Spleen (tissue), 7 donors: ENCODE measurements around the gene NRXN3.

Source experiments
- CTCF ChIP-seq, 11 experiments: fragments of 200-600 bp in 7 of 11; fragments of 450-650 bp in 4 of 11; sonication (generic) in 4 of 11; IDR thresholded peaks in 8 of 11; conservative IDR thresholded peaks in 3 of 11; 1 replicate in 7 of 11; 2 replicates in 4 of 11; pipeline versions ENCODE4 v1.4.0 to v1.8.0; 2016 to 2021; ENCODE audit warnings: antibody characterized with exemption in 11 of 11, inconsistent platforms in 4 of 11, mild to moderate bottlenecking in 1 of 11
- POLR2A ChIP-seq, 3 donors: fragments of 450-650 bp; IDR thresholded peaks; one replicate each; pipeline ENCODE4 v1.5.1; 2017; ENCODE audit warnings: antibody characterized with exemption in 3 of 3, mild to moderate bottlenecking in 1 of 3
- POLR2AphosphoS5 ChIP-seq, 3 donors: sonication (generic); formaldehyde crosslinking; IDR thresholded peaks; one replicate each; pipeline ENCODE4 v1.5.1; 2017; ENCODE audit warnings: antibody characterized with exemption in 3 of 3
- donor health status: DM: no; HTN: no; CAD: no; lungs with moderate emphysema.
- donor health status: DM: no; HTN: no; CAD: no.
- donor health status: DM: no; HTN: no; CAD: no.

DNA sequence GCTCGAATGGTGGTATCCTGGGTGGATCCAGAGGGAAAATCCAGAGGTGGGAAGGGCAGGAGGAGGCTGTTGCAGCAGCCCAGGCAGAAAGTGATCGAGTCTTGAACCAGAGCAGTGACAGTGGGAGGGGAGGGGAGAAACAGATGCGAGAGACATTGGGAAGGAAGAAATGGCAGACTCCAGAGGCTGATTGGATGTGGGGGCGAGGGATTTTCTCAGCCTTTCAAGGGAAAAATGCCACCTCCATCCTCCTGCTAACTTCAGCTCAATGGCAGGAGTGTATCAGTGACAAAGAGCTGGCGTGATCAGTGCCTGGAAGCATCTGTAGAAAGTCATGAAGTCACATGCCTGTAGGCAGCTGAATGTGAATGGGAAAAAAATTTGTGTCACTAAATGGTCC is 38.6 kb upstream of the NRXN3 start:
- TF ChIP-seq CTCF (IDR thresholded peaks at IDR 0.05 in 8 of 11, conservative IDR thresholded peaks at IDR 0.05 in 3 of 11), result no peak
- no peak for TF ChIP-seq POLR2A (IDR thresholded peaks at IDR 0.05)
- TF ChIP-seq POLR2AphosphoS5 (IDR thresholded peaks at IDR 0.05), result no peak
